ACC112 (cell line): Measurements from ENCODE around the gene TAF1.
"Not testable (repeated sequence)": the region's sequence is repeated elsewhere in the genome, so short reads cannot be mapped to it uniquely, and the experiment has no call there.

ENCODE experiments used
- H2AFZ ChIP-seq: fragments of 200-600 bp; sonication (generic); one replicate; pipeline ENCODE4 v1.6.0; 2017; ENCODE audit warnings: antibody characterized with exemption, low read length; ENCODE audit not compliant: unreplicated experiment
- H3K27ac ChIP-seq: fragments of 200-600 bp; sonication (generic); 2 replicates; pipeline ENCODE4 v1.5.1; 2014; ENCODE audit warnings: low read depth, mild to moderate bottlenecking, antibody characterized with exemption, low read length, moderate library complexity
- H3K27me3 ChIP-seq: fragments of 200-600 bp; sonication (generic); 2 replicates; pipeline ENCODE4 v1.6.1; 2014; ENCODE audit warnings: mild to moderate bottlenecking, antibody characterized with exemption, low read length, moderate library complexity, mixed read lengths; ENCODE audit not compliant: insufficient read depth
- H3K36me3 ChIP-seq: fragments of 200-600 bp; sonication (generic); 2 replicates; pipeline ENCODE4 v1.6.1; 2016; ENCODE audit warnings: mild to moderate bottlenecking, antibody characterized with exemption, low read length, moderate library complexity, mixed read lengths; ENCODE audit not compliant: insufficient read depth
- H3K4me1 ChIP-seq: fragments of 200-600 bp; sonication (generic); one replicate; pipeline ENCODE4 v1.6.1; 2016; ENCODE audit warnings: low read length, mixed read lengths; ENCODE audit not compliant: insufficient read depth, unreplicated experiment, control insufficient read depth
- H3K4me3 ChIP-seq: fragments of 200-600 bp; sonication (generic); 2 replicates; pipeline ENCODE4 v1.5.1; 2014; ENCODE audit warnings: mild to moderate bottlenecking, low read depth, low read length
- H3K79me2 ChIP-seq: fragments of 200-600 bp; sonication (generic); one replicate; pipeline ENCODE4 v1.6.0; 2016; ENCODE audit warnings: low read length; ENCODE audit not compliant: control insufficient read depth, unreplicated experiment, insufficient read depth

Gene TAF1

GRCh38 chrX:71365875-71366673, at the start of gene TAF1:
TSS of gene TAF1 (plus strand) at chrX:71366357. CDS start at chrX:71366375, 18 bp downstream.
- Histone ChIP-seq H3K36me3 (peaks cover 3% of the 10 kb centered on the region; the same call in 1 of the 2 replicates), H3K4me3 (peak within 1 kb of the TSS; percentile 93), H3K4me1 (peaks cover 9% of the 10 kb centered on the region), H2AFZ (peak within 1 kb of the TSS; percentile 50), H3K79me2 (peaks cover 23% of the 10 kb centered on the region), H3K27ac (peak within 1 kb of the TSS; percentile 92), H3K27me3 (no peaks in the 10 kb centered on the region)

DNA sequence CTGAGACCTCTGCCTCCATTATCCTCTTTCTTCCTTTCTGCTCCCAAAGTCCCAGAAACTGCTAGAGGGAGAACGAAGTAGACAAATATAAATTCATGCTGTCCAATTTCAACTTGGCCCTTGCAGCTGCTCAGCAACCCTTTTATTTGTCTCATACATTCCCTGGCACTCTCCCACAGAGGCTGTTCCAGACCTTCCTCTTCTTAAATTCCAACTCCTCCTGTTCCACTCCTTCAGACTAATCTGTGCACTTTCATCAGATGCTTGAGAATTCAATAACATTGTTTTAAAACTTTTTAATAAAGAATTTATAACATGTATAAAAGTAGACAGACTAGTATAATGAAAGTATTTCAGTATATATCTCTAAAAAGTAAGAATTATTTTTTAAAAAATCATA, 49.2 kb upstream of the TAF1 start:
- H3K36me3 ChIP-seq, H3K4me3 ChIP-seq, H3K79me2 ChIP-seq, H3K4me1 ChIP-seq, H3K27me3 ChIP-seq, H2AFZ ChIP-seq, H3K27ac ChIP-seq: not testable (repeated sequence)

DNA sequence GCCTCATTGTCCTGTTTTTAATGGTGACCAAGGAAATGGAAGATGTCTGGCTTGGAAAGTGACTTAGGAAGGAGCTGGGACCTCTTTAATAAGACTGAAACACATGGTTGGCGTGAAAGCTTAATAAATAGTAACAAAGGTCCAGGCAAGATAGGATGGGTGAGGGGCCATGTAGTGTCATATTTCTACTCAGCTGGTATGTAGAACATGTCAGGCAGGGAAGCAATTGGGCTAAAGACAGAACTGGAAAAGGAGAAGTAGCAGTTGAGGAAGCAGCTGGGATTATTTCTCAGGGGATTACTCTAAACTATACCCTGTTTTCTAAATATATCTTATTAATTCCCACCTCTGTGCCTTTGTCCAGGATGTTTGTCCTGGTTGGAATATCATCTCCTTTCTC, 46.0 kb upstream of the TAF1 start:
- Histone ChIP-seq H3K4me3 (no peak overlapping the region), H3K27me3 (no peaks in the 10 kb centered on the region), H2AFZ (no peak overlapping the region), H3K4me1 (peaks cover 7% of the 10 kb centered on the region), H3K27ac (no peak overlapping the region), H3K79me2 (no peaks in the 10 kb centered on the region), H3K36me3 (no peaks in the 10 kb centered on the region)

DNA sequence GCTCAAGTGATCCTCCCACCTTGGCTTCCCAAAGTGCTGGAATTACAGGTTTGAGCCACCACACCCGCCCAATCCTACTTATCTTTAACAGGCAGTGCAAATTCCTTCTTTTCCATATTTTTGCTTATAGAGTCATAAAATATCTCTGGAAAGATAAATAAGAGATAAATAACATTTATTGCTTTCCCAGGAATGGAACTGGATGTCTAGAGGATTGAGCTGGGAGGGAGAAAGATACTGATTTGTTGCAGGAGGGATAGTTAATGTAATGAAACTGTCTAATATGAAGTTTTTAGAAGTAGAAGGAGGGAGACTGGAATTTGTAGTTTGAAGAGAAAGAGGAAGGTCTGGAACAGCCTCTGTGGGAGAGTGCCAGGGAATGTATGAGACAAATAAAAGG, 44.4 kb upstream of the TAF1 start:
- H3K79me2 ChIP-seq, result no peaks in the 10 kb centered on the region
- no peaks in the 10 kb centered on the region for H3K27me3 ChIP-seq
- H2AFZ ChIP-seq, result no peak overlapping the region
- H3K36me3 ChIP-seq, result peaks cover 2% of the 10 kb centered on the region; the same call in 1 of the 2 replicates
- H3K27ac ChIP-seq, result no peak overlapping the region
- H3K4me3 ChIP-seq, result no peak overlapping the region
- no peaks in the 10 kb centered on the region for H3K4me1 ChIP-seq

GRCh38 chrX:71324452-71324851, 41.7 kb upstream of the TAF1 start:
- not testable (repeated sequence) for H2AFZ ChIP-seq, H3K36me3 ChIP-seq, H3K4me1 ChIP-seq

DNA sequence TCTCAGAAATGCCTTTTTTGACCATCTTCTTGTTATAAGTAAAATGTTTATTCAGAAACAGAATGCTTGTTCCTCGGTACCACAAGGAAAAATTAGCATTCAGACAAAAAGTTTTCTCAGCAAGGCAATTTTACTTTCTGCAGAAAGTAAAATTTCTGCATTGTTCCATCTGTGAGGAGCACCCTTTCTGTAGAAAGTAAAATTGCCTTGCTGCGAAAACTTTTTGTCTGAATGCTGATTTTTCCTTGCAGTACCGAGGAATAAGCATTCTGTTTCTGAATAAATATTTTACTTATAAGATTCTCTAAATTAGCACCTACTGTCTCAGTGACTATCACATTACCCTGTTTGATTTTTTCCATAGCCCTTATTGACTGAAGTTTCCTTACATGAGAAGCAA, 39.8 kb upstream of the TAF1 start:
- H3K36me3 ChIP-seq, result peaks cover 2% of the 10 kb centered on the region; the same call in 1 of the 2 replicates
- H3K27ac ChIP-seq, result no peak overlapping the region
- H2AFZ ChIP-seq, result no peak overlapping the region
- H3K4me3 ChIP-seq, result no peak overlapping the region
- no peaks in the 10 kb centered on the region for H3K27me3 ChIP-seq
- no peaks in the 10 kb centered on the region for H3K4me1 ChIP-seq
- H3K79me2 ChIP-seq, result no peaks in the 10 kb centered on the region

More at GRCh38 chrX:71324452-71324851, 41.7 kb upstream of the TAF1 start:
- H3K27ac ChIP-seq, H3K27me3 ChIP-seq, H3K79me2 ChIP-seq, H3K4me3 ChIP-seq: not testable (repeated sequence)

- not testable (repeated sequence) for H3K79me2 ChIP-seq, H3K4me1 ChIP-seq, H3K27ac ChIP-seq, H3K36me3 ChIP-seq, H3K4me3 ChIP-seq, H3K27me3 ChIP-seq, H2AFZ ChIP-seq
Measured at GRCh38 chrX:71349151-71349665, 16.9 kb upstream of the TAF1 start.

DNA sequence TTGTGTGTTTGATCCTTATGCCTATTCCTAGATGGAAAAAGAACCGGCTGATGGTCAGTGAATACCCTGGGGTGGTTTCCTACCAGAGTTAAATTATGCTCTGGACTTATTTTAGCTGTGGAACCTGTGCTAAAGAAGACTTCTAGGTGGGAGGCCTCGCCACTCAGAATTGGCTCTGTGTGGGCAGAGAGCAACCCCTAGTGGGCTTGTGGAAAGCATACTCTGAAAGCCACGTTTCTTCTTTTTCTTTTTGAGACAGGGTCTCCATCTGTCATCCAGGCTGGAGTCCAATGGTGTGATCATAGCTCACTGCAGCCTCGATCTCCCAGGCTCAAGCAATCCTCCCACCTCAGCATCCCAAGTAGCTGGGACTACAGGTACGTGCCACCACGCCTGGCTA, 16.3 kb upstream of the TAF1 start:
- H3K4me3 ChIP-seq, H3K4me1 ChIP-seq, H3K27ac ChIP-seq, H3K79me2 ChIP-seq, H3K36me3 ChIP-seq, H3K27me3 ChIP-seq, H2AFZ ChIP-seq: not testable (repeated sequence)

GRCh38 chrX:71352439-71352838, 13.7 kb upstream of the TAF1 start:
- H3K27me3 ChIP-seq, H2AFZ ChIP-seq, H3K27ac ChIP-seq, H3K36me3 ChIP-seq, H3K79me2 ChIP-seq, H3K4me3 ChIP-seq, H3K4me1 ChIP-seq: not testable (repeated sequence)

GRCh38 chrX:71364221-71364620, 1.9 kb upstream of the TAF1 start:
- Histone ChIP-seq H3K27ac (no peak overlapping the region), H3K79me2 (peaks cover 19% of the 10 kb centered on the region), H3K27me3 (no peaks in the 10 kb centered on the region), H2AFZ (no peak overlapping the region), H3K4me1 (peaks cover 9% of the 10 kb centered on the region), H3K4me3 (no peak overlapping the region), H3K36me3 (no peaks in the 10 kb centered on the region)

GRCh38 chrX:71365356-71365874, 742 bp upstream of the TAF1 start:
- Histone ChIP-seq H3K27ac (peak overlapping the region; percentile 92), H3K79me2 (peaks cover 19% of the 10 kb centered on the region)

More at GRCh38 chrX:71365356-71365874, 742 bp upstream of the TAF1 start:
- Histone ChIP-seq H3K4me3 (peak overlapping the region; percentile 88), H2AFZ (peak overlapping the region; percentile 50), H3K4me1 (peaks cover 9% of the 10 kb centered on the region), H3K27me3 (no peaks in the 10 kb centered on the region), H3K36me3 (no peaks in the 10 kb centered on the region)
